ENCODE data around the gene LRIG1. TPM values are rescaled to one million over a fixed set of nuclear protein-coding genes. Genes with fewer than 3 reads are reported as not detected.

The LRIG1 gene
- total and polyA plus RNA-seq, 10 of the 15 experiments (the other 5 are each of a cell fraction or from before 2014, with no cell fraction given): 0.84 to 16.4 (median 8.1) TPM

DNA sequence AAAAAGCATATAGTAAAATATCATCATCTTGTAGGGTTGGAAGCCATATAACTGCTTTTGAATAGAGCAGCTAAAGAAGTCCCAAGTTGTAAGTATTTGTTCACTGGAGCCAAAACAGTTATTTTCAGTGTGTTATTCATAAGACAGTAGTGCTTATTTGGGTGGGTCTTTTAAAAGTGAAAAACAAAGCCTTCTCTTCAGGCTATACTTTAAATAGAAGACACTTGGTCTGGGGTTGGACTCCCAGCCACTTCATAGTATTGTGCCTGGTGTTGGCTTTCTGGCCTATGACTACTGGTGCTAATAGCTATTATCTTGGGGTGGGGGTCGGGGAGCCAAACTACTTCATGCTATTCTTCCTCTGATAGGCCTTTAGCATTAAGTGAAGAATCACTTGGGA lies 144.8 kb downstream of the LRIG1 start (continued):
- TF ChIP-seq, protein P1, sequence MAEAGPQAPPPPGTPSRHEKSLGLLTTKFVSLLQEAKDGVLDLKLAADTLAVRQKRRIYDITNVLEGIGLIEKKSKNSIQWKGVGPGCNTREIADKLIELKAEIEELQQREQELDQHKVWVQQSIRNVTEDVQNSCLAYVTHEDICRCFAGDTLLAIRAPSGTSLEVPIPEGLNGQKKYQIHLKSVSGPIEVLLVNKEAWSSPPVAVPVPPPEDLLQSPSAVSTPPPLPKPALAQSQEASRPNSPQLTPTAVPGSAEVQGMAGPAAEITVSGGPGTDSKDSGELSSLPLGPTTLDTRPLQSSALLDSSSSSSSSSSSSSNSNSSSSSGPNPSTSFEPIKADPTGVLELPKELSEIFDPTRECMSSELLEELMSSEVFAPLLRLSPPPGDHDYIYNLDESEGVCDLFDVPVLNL (IDR thresholded peaks at IDR 0.05; ENCODE audit: low read depth, low read length): no peak
- TF ChIP-seq, protein P2, sequence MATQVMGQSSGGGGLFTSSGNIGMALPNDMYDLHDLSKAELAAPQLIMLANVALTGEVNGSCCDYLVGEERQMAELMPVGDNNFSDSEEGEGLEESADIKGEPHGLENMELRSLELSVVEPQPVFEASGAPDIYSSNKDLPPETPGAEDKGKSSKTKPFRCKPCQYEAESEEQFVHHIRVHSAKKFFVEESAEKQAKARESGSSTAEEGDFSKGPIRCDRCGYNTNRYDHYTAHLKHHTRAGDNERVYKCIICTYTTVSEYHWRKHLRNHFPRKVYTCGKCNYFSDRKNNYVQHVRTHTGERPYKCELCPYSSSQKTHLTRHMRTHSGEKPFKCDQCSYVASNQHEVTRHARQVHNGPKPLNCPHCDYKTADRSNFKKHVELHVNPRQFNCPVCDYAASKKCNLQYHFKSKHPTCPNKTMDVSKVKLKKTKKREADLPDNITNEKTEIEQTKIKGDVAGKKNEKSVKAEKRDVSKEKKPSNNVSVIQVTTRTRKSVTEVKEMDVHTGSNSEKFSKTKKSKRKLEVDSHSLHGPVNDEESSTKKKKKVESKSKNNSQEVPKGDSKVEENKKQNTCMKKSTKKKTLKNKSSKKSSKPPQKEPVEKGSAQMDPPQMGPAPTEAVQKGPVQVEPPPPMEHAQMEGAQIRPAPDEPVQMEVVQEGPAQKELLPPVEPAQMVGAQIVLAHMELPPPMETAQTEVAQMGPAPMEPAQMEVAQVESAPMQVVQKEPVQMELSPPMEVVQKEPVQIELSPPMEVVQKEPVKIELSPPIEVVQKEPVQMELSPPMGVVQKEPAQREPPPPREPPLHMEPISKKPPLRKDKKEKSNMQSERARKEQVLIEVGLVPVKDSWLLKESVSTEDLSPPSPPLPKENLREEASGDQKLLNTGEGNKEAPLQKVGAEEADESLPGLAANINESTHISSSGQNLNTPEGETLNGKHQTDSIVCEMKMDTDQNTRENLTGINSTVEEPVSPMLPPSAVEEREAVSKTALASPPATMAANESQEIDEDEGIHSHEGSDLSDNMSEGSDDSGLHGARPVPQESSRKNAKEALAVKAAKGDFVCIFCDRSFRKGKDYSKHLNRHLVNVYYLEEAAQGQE (IDR thresholded peaks at IDR 0.05; ENCODE audit: low read depth, low read length): no peak
- no peak for TF ChIP-seq SUZ12 (IDR thresholded peaks at IDR 0.05; ENCODE audit: unreplicated experiment)

DNA sequence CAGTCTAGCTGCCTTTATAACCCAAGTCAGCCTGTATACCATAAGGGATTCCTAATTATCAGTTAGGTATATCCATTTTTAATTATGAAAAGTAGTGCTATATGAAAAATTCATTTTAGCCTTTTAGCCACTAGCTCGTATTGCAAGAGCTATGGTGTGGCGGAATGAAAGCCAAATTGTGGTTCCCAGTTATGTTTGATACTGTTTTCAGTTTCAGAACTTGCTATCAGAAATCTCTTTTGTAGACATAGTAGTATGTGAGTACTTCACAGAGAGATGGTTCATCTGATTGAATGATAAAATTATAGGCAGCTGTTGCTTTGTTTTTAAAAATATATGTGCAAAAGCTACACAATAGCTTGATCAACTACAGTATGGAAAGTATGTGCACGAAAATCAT lies 145.4 kb downstream of the LRIG1 start:
- intact Hi-C loops (cut with micrococcal nuclease; ENCODE audit: unreplicated experiment): no loop called here
- Histone ChIP-seq H3K36me3 (ENCODE audit: control insufficient read depth in 2 of 2, insufficient read depth in 2 of 2, low read length in 1 of 2) (no peaks in the 10 kb centered on the region), H2AFZ (ENCODE audit: control insufficient read depth, low read depth, low read length) (no peak overlapping the region), H3K27ac (ENCODE audit: control insufficient read depth, insufficient read depth) (no peak overlapping the region), H3K4me2 (ENCODE audit: control insufficient read depth, insufficient read depth) (0 out of 2 replicates have a peak overlapping the region, but pooled peaks have one; percentile 9), H4K20me1 (ENCODE audit: control insufficient read depth, insufficient read depth) (no peaks in the 10 kb centered on the region), H3K9ac (ENCODE audit: control insufficient read depth, insufficient read depth, low read length) (no peak overlapping the region), H3K4me1 (ENCODE audit: control insufficient read depth, insufficient read depth, low read length) (peaks cover 7% of the 10 kb centered on the region), H3K27me3 (replicated peaks in 1 of 2; ENCODE audit: control insufficient read depth in 2 of 2, insufficient read depth in 2 of 2, low read length in 1 of 2) (no peaks in the 10 kb centered on the region), H3K4me3 (no peak overlapping the region), H3K9me3 (replicated peaks; ENCODE audit: control insufficient read depth, insufficient read depth, low read length) (no peaks in the 10 kb centered on the region), H3K79me2 (ENCODE audit: control insufficient read depth, insufficient read depth, low read length) (no peaks in the 10 kb centered on the region)
- TF ChIP-seq CREB1 (IDR thresholded peaks at IDR 0.05; ENCODE audit: low read depth): no peak
- peak; percentile 68 for TF ChIP-seq RUNX3 (IDR thresholded peaks at IDR 0.05; ENCODE audit: low read length)
- peak; percentile 91 for TF ChIP-seq ZNF24 (IDR thresholded peaks at IDR 0.05)
- POLR2A ChIA-PET: no interaction called here
- SMC1A ChIA-PET (ENCODE audit: uncharacterized antibody, unreplicated experiment): interaction anchor here (1.0 to 2.9 kb wide), 8 partner anchors 9 to 101 kb away, joined by 3 to 16 read pairs (median 4); no protein-coding TSS in a partner anchor
- no TSS peak for BruUV-seq (replicated peaks)
- RAD21 ChIA-PET (ENCODE audit: unreplicated experiment): interaction anchor here (1.0 to 1.9 kb wide), 4 partner anchors 10 to 460 kb away, joined by 3 to 4 read pairs (median 3); no protein-coding TSS in a partner anchor
- CTCF ChIA-PET: interaction anchor here (0.6 to 3.4 kb wide), 9 partner anchors 9 to 112 kb away, joined by 3 to 18 read pairs (median 3); no protein-coding TSS in a partner anchor
- peak; percentile 72 for FAIRE-seq
- no peak for DNase-seq (ENCODE audit: low read depth, low spot score)
- peak; percentile 89 for ATAC-seq
- WGBS (ENCODE audit: insufficient coverage, insufficient replicate concordance, low lambda C conversion rate, missing lambda C conversion rate): 57% methylated on average over 3 of the region's 3 CpGs
- in situ Hi-C loops (cut with MboI): no loop called here
